GM12865 (cell line): Measurements from ENCODE around the gene DPP6.
"Not testable (repeated sequence)": the region's sequence is repeated elsewhere in the genome, so short reads cannot be mapped to it uniquely, and the experiment has no call there.

Source experiments
- DNase-seq: peaks from one replicate; pipeline ENCODE4 v3.0.0; 2010; ENCODE audit warnings: low read depth
- H3K4me3 ChIP-seq: 2 replicates; pipeline ENCODE4 v1.5.1; 2011; ENCODE audit warnings: mild to moderate bottlenecking, low read depth, low read length, control low read depth

The DPP6 gene

GRCh38 chr7:154051643-154052529, at the start of gene DPP6:
Gene DPP6 (plus strand): TSS chr7:154052398.
- DNase-seq = not testable (repeated sequence)

GRCh38 chr7:154009423-154009911, 42.7 kb upstream of the DPP6 start:
- DNase-seq = not testable (repeated sequence)

More at GRCh38 chr7:154051643-154052529, at the start of gene DPP6:
- H3K4me3 ChIP-seq = not testable (repeated sequence)

GRCh38 chr7:154010726-154011568, 41.3 kb upstream of the DPP6 start:
- not testable (repeated sequence) for DNase-seq, H3K4me3 ChIP-seq

More at GRCh38 chr7:154009423-154009911, 42.7 kb upstream of the DPP6 start:
- H3K4me3 ChIP-seq = not testable (repeated sequence)

DNA sequence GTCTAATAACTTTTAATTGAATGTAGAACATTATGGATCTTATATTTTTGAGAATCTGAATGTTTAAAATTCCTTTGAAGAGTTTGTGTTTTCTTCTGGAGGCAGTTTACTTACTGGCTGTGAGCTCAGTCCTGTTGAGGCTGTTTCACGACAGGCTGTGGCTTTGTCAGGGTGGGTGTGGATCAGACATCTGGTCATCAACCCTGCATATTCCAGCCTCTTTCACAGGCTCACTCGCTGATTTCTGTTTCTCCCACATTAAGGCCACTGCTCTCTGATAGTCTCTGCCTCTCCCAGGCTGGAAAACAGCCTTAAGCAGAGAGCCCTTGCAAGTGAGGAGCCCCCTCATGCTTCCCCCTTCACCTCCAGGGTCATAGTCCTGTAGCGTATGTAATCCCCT, 39.4 kb upstream of the DPP6 start:
- not testable (repeated sequence) for H3K4me3 ChIP-seq, DNase-seq

GRCh38 chr7:154015636-154016035, 36.6 kb upstream of the DPP6 start:
- not testable (repeated sequence) for DNase-seq, H3K4me3 ChIP-seq

- not testable (repeated sequence) for H3K4me3 ChIP-seq, DNase-seq
These were observed 33.8 kb upstream of the DPP6 start for GRCh38 chr7:154018354-154018753.

- DNase-seq, H3K4me3 ChIP-seq: not testable (repeated sequence)
These were observed 24.4 kb upstream of the DPP6 start for GRCh38 chr7:154027805-154028204.

GRCh38 chr7:154030476-154031080, 21.6 kb upstream of the DPP6 start:
- not testable (repeated sequence) for DNase-seq

GRCh38 chr7:154039466-154040165, 12.6 kb upstream of the DPP6 start:
- H3K4me3 ChIP-seq, DNase-seq: not testable (repeated sequence)

More at GRCh38 chr7:154030476-154031080, 21.6 kb upstream of the DPP6 start:
- H3K4me3 ChIP-seq = not testable (repeated sequence)

DNA sequence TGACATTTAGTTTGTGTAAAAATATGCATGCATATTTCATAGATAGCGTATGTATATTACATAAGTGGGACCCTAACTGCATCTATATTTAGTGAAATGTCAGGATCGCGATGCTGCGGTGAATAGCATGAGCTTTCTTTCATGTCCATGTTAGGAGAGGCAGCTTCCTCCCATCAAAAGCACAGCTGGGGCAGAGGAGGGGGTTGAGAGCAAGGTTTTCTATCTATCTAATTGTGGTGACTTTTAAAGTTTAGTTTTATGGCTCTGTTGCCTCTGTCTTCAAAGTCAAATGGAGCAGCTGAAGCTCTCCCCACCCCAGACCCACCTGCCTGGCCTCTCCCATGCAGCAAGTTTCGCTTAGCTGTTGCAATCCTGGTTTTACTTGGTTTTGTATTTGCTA, 1.8 kb upstream of the DPP6 start:
- not testable (repeated sequence) for DNase-seq, H3K4me3 ChIP-seq

- H3K4me3 ChIP-seq, DNase-seq: not testable (repeated sequence)
These were observed 1.1 kb upstream of the DPP6 start for GRCh38 chr7:154051006-154051642.

GRCh38 chr7:154052530-154053252, 493 bp downstream of the DPP6 start:
- not testable (repeated sequence) for H3K4me3 ChIP-seq, DNase-seq

DNA sequence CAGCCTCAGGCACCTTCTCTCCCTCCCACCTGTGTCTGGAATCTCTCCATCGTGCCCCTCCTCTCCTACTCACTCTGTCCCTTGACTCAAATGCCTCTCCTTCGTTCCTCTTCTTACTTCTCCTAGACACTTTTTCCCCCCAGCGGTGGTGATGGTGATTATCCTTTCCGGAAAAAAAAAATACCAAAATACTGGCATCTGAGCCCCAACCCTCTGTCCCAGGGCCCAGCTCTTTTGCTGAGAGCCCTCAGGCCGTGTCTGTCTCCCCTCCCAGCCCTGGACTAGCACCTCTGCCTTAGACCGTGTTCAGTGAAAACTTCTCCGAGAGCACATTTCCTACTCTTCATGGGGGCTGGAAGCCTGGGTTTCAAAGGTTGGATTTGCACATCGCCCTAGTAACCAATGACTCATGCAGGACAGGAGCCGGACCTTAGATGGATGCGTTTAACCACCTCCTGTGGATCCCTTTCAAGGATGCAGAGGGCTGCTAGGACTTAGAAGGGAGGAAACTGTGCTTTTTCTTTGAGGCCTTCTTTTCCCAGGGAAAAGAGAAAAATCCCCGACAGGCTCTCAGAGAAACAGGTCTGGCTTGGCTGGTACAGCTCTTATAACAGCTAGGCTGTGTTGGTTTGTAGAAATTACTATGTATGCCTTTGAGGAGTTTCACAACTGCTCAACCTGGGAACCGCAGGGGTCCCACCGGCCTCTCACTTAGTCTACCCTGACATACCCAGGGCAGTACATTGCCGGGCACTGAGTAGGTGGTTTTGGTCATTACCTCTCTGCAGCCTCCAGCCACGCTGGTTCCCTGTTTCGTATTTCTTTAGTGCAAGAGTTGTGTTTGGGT, 1.5 kb downstream of the DPP6 start:
- not testable (repeated sequence) for DNase-seq, H3K4me3 ChIP-seq

DNA sequence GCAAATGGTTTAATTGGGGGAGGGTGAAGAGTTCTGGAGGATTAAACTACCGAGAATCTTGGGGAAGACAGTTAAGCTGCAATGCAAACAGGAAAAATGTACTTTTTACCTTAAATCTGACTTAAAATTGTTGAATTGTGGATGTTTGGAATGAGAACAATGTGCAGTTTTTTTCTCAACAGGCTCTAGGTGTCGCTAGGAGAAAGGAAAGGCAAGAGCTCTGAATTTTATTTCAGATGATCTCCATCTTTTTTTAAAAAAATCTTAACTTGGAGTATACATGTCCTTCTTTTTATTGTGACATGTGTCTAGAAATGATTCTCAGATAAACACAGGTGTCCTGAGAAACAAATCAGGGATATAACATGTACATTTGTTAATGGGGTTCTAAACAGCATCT, 2.5 kb downstream of the DPP6 start:
- not testable (repeated sequence) for H3K4me3 ChIP-seq, DNase-seq

DNA sequence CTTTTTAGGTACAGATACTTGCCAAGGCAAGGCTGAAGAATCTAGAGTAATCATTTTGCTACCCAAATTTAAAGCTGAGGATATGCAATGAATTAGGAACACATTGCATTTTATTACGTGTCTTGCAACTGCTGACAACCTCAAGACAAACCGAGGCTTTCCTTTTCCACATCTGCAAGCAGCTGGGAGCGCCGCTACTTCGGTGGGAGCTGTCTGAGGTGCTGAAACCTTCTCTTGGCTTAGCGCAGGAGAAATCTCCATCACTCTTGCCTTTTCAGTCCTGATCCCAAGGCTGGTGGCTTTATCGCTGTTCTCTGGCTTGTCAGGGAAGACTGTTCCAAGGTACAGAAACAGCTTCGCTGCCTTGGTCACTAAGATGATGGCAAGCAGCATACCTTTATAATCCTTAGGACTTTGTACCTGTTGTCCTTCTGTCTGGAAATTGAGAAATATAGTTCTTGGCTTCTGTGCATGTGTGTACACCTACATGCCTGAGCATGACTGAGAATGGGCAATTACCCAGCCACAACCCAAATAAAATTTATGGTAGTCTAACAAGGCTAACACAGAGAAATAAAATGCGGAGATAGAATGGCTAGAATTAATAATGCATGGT, 3.4 kb downstream of the DPP6 start:
- DNase-seq = peak; percentile 9

DNA sequence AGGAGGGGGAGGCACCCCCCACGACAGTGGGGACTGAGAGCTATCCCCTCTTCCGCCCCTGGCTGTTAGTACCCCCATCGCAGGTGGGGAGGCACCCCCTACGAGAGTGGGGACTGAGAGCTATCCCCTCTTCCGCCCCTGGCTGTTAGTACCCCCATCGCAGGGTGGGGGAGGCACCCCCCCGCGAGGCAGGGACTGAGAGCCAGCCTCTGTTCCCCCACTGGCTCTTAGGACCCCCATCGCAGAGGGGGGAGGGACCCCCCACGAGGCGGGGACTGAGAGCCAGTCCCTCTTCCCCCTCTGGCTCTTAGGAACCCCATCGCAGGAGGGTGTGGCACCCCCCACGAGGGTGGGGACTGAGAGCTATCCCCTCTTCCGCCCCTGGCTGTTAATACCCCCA, 6.6 kb downstream of the DPP6 start:
- not testable (repeated sequence) for H3K4me3 ChIP-seq, DNase-seq

More for the DNA sequence above, 3.4 kb downstream of the DPP6 start:
- not testable (repeated sequence) for H3K4me3 ChIP-seq
